Prostate gland (tissue), 2 donors: ENCODE measurements around the gene RIPOR2.

ENCODE experiments used
- CTCF ChIP-seq, 4 experiments: fragments of 200-600 bp in 2 of 4; fragments of 450-650 bp in 2 of 4; sonication (generic) in 2 of 4; IDR thresholded peaks; 1 replicate in 3 of 4; 2 replicates in 1 of 4; pipeline ENCODE4 v1.5.1; 2016 to 2019; ENCODE audit warnings: antibody characterized with exemption in 4 of 4, mild to moderate bottlenecking in 2 of 4, moderate library complexity in 2 of 4
- POLR2A ChIP-seq: fragments of 450-650 bp; IDR thresholded peaks from one replicate; pipeline ENCODE4 v1.6.1; 2016; ENCODE audit warnings: antibody characterized with exemption, mild to moderate bottlenecking

GRCh38 chr6:24951811-24952299 is 16.1 kb upstream of the RIPOR2 start:
- TF ChIP-seq CTCF (IDR thresholded peaks at IDR 0.05) (no peak), POLR2A (no peak)
